Non-pigmented ciliary epithelial cell (primary cell): ENCODE measurements around the gene ST6GALNAC6.
"Not testable (repeated sequence)": the region's sequence is repeated elsewhere in the genome, so short reads cannot be mapped to it uniquely, and the experiment has no call there.

Source experiments
- DNase-seq: peaks from one replicate; pipeline ENCODE4 v3.0.0-alpha.2; 2010; ENCODE audit warnings: low read depth

The ST6GALNAC6 gene

GRCh38 chr9:127873223-127873691 is 26.1 kb downstream of the ST6GALNAC6 start:
- DNase-seq, result no peak

- DNase-seq, result no peak
Observed at GRCh38 chr9:127872369-127873222, 26.8 kb downstream of the ST6GALNAC6 start.

GRCh38 chr9:127871531-127871930 is 27.9 kb downstream of the ST6GALNAC6 start:
- no peak for DNase-seq

- no peak for DNase-seq
Observed at GRCh38 chr9:127870887-127871286, 28.5 kb downstream of the ST6GALNAC6 start.

GRCh38 chr9:127870153-127870491 is 29.3 kb downstream of the ST6GALNAC6 start:
- not testable (repeated sequence) for DNase-seq

GRCh38 chr9:127869310-127870152 is 29.9 kb downstream of the ST6GALNAC6 start:
- no peak for DNase-seq

- DNase-seq, result no peak
Observed at GRCh38 chr9:127868278-127868902, 31.0 kb downstream of the ST6GALNAC6 start.

GRCh38 chr9:127867356-127868277 is 31.8 kb downstream of the ST6GALNAC6 start:
- DNase-seq, result no peak

- no peak for DNase-seq
Observed at GRCh38 chr9:127866535-127866934, 32.9 kb downstream of the ST6GALNAC6 start.

- no peak for DNase-seq
Observed at GRCh38 chr9:127865645-127866464, 33.5 kb downstream of the ST6GALNAC6 start.

GRCh38 chr9:127863191-127863621 is 36.2 kb downstream of the ST6GALNAC6 start:
- no peak for DNase-seq

GRCh38 chr9:127862075-127863011 is 37.1 kb downstream of the ST6GALNAC6 start:
- DNase-seq, result no peak

GRCh38 chr9:127860779-127861178 is 38.6 kb downstream of the ST6GALNAC6 start:
- DNase-seq, result no peak

GRCh38 chr9:127860260-127860659 is 39.1 kb downstream of the ST6GALNAC6 start:
- no peak for DNase-seq

- no peak for DNase-seq
Observed at GRCh38 chr9:127858041-127858512, 41.3 kb downstream of the ST6GALNAC6 start.

- DNase-seq, result no peak
Observed at GRCh38 chr9:127857278-127857677, 42.1 kb downstream of the ST6GALNAC6 start.

- DNase-seq, result no peak
Observed at GRCh38 chr9:127856729-127857116, 42.7 kb downstream of the ST6GALNAC6 start.

- DNase-seq, result no peak
Observed at GRCh38 chr9:127856094-127856728, 43.2 kb downstream of the ST6GALNAC6 start.

- no peak for DNase-seq
Observed at GRCh38 chr9:127855522-127855921, 43.9 kb downstream of the ST6GALNAC6 start.
